Type B pancreatic cell (in vitro differentiated cells): Measurements from ENCODE around the gene TMPRSS4. TPM values are rescaled to one million over a fixed set of nuclear protein-coding genes. Genes with fewer than 3 reads are reported as not detected.

Experiments used
- DNase-seq: peaks from one replicate; pipeline ENCODE4 v3.0.0; 2021; ENCODE audit warnings: mixed read lengths; ENCODE audit not compliant: unreplicated experiment; ENCODE audit errors: extremely low spot score
- H3K27ac Mint-ChIP-seq: 2 replicates; pipeline ENCODE4 v1.8.0; 2021; ENCODE audit warnings: mild to moderate bottlenecking, mixed read lengths
- H3K27me3 Mint-ChIP-seq: 2 replicates; pipeline ENCODE4 v1.8.0; 2021; ENCODE audit warnings: mixed read lengths
- H3K36me3 Mint-ChIP-seq: 2 replicates; pipeline ENCODE4 v1.8.0; 2021; ENCODE audit warnings: mixed read lengths
- H3K4me1 Mint-ChIP-seq: one replicate; pipeline ENCODE4 v1.8.0; 2021; ENCODE audit warnings: mixed read lengths; ENCODE audit not compliant: unreplicated experiment
- H3K4me3 Mint-ChIP-seq: 2 replicates; pipeline ENCODE4 v1.8.0; 2021; ENCODE audit warnings: mild to moderate bottlenecking, mixed read lengths
- H3K9me3 Mint-ChIP-seq: 2 replicates; pipeline ENCODE4 v1.8.0; 2021; ENCODE audit warnings: mixed read lengths
- CTCF ChIP-seq: fragments of 200-600 bp; sonication (generic); conservative IDR thresholded peaks from 2 replicates; pipeline ENCODE4 v1.5.0; 2021; ENCODE audit warnings: antibody characterized with exemption, mild to moderate bottlenecking
- total RNA-seq: library from RNA; stranded (reverse); gene quantifications from 2 replicates; pipeline ENCODE4 v1.2.1, GENCODE V29; 2021; ENCODE audit warnings: low replicate concordance

Gene TMPRSS4
- total RNA-seq, 1 donor from 2014 or later = 33.8 TPM

DNA sequence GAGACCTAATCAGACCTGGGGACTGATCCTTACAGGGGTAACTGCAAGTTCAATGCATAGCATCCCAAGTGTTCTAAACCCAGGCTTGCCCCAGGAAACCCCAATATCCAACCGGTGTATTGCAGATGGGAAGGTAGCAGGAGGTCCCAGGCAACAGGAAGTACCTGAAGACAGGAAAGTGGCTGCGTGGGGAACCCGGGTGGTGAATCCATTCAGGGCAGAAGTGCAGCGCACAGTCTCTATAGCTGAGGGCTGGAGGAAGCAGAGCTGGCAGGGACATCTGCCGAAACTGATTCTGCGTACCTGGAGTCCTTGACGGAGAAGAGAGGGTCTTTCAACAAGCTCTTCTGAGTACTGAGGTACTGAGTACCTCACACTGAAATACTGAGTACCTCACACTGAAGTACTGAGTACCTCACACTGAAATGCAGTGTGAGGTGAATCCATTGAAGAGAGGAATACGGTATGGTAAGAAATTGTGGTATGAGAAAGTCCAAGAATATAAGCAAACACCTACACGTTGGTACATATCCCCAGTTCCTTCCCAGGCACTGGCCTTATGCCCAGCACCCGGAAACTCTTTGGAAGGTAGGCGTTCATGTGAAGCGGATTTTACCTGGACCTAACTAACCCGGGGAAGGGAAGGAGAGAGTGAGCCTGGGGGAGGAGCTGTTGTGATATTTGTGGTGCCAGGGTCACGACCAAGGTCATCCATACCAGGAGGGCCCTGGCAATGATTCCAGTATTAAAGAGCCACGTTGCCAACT is 55.7 kb downstream of the TMPRSS4 start:
- no peaks in the 10 kb centered on the region for H3K36me3 Mint-ChIP-seq
- H3K27me3 Mint-ChIP-seq = peaks cover 18% of the 10 kb centered on the region
- no peak overlapping the region for H3K4me3 Mint-ChIP-seq
- H3K4me1 Mint-ChIP-seq = peaks cover 5% of the 10 kb centered on the region
- DNase-seq = no peak
- no peaks in the 10 kb centered on the region for H3K9me3 Mint-ChIP-seq
- no peak overlapping the region for H3K27ac Mint-ChIP-seq
- no peak for TF ChIP-seq CTCF

DNA sequence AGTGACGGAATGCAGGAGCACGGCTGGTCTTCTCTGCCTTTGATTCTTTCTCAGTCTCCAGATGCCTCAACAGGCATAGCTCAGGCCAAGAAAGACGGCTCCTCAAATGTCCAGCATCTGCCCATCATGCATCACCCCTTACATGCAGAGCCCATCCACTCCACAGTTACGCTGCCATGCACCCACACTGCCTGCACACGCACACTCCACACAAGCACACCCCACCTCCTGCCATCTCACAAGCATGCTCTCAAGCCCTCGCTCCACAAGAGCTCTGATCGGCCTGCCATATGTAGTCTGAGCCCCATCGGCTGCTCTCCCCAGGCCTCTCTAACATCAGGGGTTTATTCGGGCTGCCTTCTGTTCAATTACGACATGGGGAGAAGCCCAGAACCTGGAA is 56.9 kb downstream of the TMPRSS4 start:
- no peak overlapping the region for H3K27ac Mint-ChIP-seq

GRCh38 chr11:118135051-118135795 is 58.3 kb downstream of the TMPRSS4 start:
- H3K9me3 Mint-ChIP-seq = no peaks in the 10 kb centered on the region
- no peak for DNase-seq
- H3K4me3 Mint-ChIP-seq = no peak overlapping the region
- TF ChIP-seq CTCF = no peak
- peaks cover 42% of the 10 kb centered on the region for H3K27me3 Mint-ChIP-seq
- H3K36me3 Mint-ChIP-seq = no peaks in the 10 kb centered on the region
- no peak overlapping the region for H3K27ac Mint-ChIP-seq
- no peaks in the 10 kb centered on the region for H3K4me1 Mint-ChIP-seq

More for the DNA sequence above, 56.9 kb downstream of the TMPRSS4 start:
- no peak for TF ChIP-seq CTCF
- H3K9me3 Mint-ChIP-seq = no peaks in the 10 kb centered on the region
- peaks cover 30% of the 10 kb centered on the region for H3K27me3 Mint-ChIP-seq
- H3K4me3 Mint-ChIP-seq = no peak overlapping the region
- DNase-seq = no peak
- peaks cover 5% of the 10 kb centered on the region for H3K4me1 Mint-ChIP-seq
- H3K36me3 Mint-ChIP-seq = no peaks in the 10 kb centered on the region

DNA sequence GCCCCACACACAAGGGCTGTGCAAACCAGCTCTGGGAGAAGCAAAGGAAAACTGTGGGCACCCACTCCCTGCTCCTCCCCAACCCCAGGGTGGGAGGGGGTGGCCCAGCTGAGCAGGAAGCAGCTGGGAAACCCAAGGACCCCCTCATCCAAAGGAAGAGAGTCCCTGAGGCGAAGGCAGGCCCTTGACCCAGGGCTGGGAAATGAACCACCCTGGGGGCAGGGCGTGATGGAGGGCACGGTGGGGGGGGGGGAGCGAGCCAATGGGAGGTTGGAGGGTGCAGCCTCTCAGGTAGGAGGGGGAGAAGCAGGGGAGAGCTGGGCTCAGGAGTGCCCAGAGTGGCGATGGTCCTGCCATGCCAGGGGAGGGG is 58.9 kb downstream of the TMPRSS4 start:
- TF ChIP-seq CTCF = no peak
- H3K4me3 Mint-ChIP-seq = no peak overlapping the region
- H3K4me1 Mint-ChIP-seq = no peaks in the 10 kb centered on the region
- no peak overlapping the region for H3K27ac Mint-ChIP-seq
- H3K36me3 Mint-ChIP-seq = no peaks in the 10 kb centered on the region
- no peaks in the 10 kb centered on the region for H3K9me3 Mint-ChIP-seq
- no peak for DNase-seq
- H3K27me3 Mint-ChIP-seq = peaks cover 47% of the 10 kb centered on the region

DNA sequence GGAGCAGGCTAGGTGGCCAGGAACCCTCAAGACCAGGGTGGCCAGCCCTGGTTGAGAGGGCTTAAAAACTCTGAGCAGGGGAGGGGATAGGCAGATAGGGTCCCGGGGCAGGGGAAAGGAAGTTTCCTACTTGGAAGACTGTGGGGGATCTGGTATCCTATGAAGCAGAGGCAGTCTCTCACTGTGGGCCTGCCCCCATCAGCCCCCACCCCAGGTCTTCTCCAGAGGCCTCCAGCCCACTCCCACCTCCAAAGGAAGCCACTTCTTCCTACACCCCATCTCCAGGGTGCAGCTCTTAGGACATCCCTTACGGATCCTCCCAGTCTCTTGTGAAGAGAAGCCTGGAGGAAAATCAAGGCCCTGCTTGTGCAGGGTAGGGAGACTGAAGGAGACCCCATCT is 59.5 kb downstream of the TMPRSS4 start:
- no peak for DNase-seq
- Mint-ChIP-seq H3K27me3 (peaks cover 51% of the 10 kb centered on the region), H3K4me1 (no peaks in the 10 kb centered on the region), H3K36me3 (no peaks in the 10 kb centered on the region), H3K27ac (no peak overlapping the region), H3K9me3 (no peaks in the 10 kb centered on the region), H3K4me3 (no peak overlapping the region)
- TF ChIP-seq CTCF = no peak
